Measurements from ENCODE around the gene VPS13D.

- TF ChIP-seq CTCF (IDR thresholded peaks at IDR 0.05): no peak
- peak; percentile 79 to 94 for TF ChIP-seq POLR2AphosphoS5 (IDR thresholded peaks at IDR 0.05; ENCODE audit: insufficient read depth in 1 of 2, low read depth in 1 of 2)
Measured at GRCh38 chr1:12549460-12550349, 319.9 kb downstream of the VPS13D start.

Measured in vagina (tissue), 2 donors.